Esophagus squamous epithelium (tissue), 5 donors: Measurements from ENCODE around the gene CYP4F12. TPM values are rescaled to one million over a fixed set of nuclear protein-coding genes. Genes with fewer than 3 reads are reported as not detected.

Experiments used
- DNase-seq: peaks from one replicate; lab custom pipeline; 2025; lab: John Stamatoyannopoulos, UW
- H3K27ac ChIP-seq, 4 donors: fragments of 200-600 bp; sonication (generic); one replicate each; pipeline ENCODE4 v1.5.1; 2016 to 2019; ENCODE audit warnings: mild to moderate bottlenecking in 1 of 4
- H3K27me3 ChIP-seq, 4 donors: fragments of 200-600 bp; sonication (generic); 1 replicate in 3 of 4; 2 replicates in 1 of 4; pipeline versions ENCODE4 v1.5.1 to v1.6.0; 2017 to 2021; ENCODE audit warnings: antibody characterized with exemption in 1 of 4
- H3K36me3 ChIP-seq, 3 donors: fragments of 200-600 bp; sonication (generic); one replicate each; pipeline ENCODE4 v1.5.1; 2016 to 2019
- H3K4me1 ChIP-seq, 3 donors: fragments of 200-600 bp; sonication (generic); one replicate each; pipeline ENCODE4 v1.5.1; 2017 to 2019
- H3K4me3 ChIP-seq, 4 donors: fragments of 200-600 bp; sonication (generic); 1 replicate in 3 of 4; 2 replicates in 1 of 4; pipeline ENCODE4 v1.5.1; 2016 to 2019; ENCODE audit warnings: mild to moderate bottlenecking in 2 of 4, moderate library complexity in 1 of 4
- H3K9me3 ChIP-seq, 3 donors: fragments of 200-600 bp; sonication (generic); one replicate each; pipeline ENCODE4 v1.5.1; 2016 to 2019
- POLR2A ChIP-seq, 4 donors: fragments of 450-650 bp; IDR thresholded peaks; one replicate each; pipeline ENCODE4 v1.6.1; 2017; ENCODE audit warnings: antibody characterized with exemption in 4 of 4, mild to moderate bottlenecking in 4 of 4, moderate library complexity in 3 of 4
- WGBS, 2 donors: methylation state at CpG; one replicate each; pipeline ENCODE4 v1.1.5; 2018; 5-methylcytosine and 5-hydroxymethylcytosine counted together
- intact Hi-C: fragments of 100-400 bp; cut with DNase I; formaldehyde crosslinking; loops from one replicate; pipeline ENCODE4 v1.15.0; 2022
- total RNA-seq, 4 donors: library from RNA; depleted of rRNA; stranded (reverse); fragments of >200 nt; gene quantifications; one replicate each; pipeline ENCODE4 v1.1.0, GENCODE V29; 2016
- TF ChIP-seq, protein P1 (sequence below), 6 experiments: fragments of 450-650 bp in 4 of 6; fragments of 200-600 bp in 2 of 6; sonication (generic) in 2 of 6; IDR thresholded peaks; one replicate each; pipeline ENCODE4 v1.5.1; 2016 to 2019; ENCODE audit warnings: antibody characterized with exemption in 6 of 6, mild to moderate bottlenecking in 4 of 6, moderate library complexity in 4 of 6
- donor health status: DM: yes; HTN: yes; CAD: no.

CYP4F12 gene
- total RNA-seq, 4 donors from 2014 or later = 34.5 to 79.3 (median 61.0) TPM

DNA sequence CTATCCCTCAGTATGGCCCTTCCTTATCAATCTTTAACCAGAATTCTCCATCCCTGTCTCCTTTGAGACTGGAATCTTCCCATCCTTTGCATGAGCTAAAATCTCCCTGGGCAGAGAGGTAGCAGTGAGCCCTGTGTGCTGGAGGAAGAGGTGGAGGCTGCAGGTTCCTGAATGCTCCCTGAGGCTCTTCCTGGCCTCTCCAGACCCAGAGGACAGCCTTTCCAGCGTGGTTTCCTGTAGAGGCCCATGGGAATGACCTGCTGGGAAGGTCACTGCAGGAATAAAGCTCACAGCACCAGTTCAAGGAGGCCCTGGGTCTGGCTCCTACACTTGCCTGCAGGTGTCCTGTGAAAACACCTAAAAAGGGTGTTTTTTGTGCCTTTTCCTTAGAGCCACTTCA is 59.5 kb downstream of the CYP4F12 start:
- WGBS, 2 donors = 14% methylated on average over 1 of the region's 1 CpG; no CpG with 5 or more reads in 1 of the 2 donors
- no peaks in the 10 kb centered on the region for H3K36me3 ChIP-seq
- H3K27ac ChIP-seq = no peak overlapping the region
- no peaks in the 10 kb centered on the region for H3K4me1 ChIP-seq
- DNase-seq = no peak
- peaks cover 0 to 11% (median 0%) of the 10 kb centered on the region in 4 donors for H3K27me3 ChIP-seq
- no peaks in the 10 kb centered on the region for H3K9me3 ChIP-seq
- TF ChIP-seq POLR2A (IDR thresholded peaks at IDR 0.05) = no peak
- TF ChIP-seq, protein P1, sequence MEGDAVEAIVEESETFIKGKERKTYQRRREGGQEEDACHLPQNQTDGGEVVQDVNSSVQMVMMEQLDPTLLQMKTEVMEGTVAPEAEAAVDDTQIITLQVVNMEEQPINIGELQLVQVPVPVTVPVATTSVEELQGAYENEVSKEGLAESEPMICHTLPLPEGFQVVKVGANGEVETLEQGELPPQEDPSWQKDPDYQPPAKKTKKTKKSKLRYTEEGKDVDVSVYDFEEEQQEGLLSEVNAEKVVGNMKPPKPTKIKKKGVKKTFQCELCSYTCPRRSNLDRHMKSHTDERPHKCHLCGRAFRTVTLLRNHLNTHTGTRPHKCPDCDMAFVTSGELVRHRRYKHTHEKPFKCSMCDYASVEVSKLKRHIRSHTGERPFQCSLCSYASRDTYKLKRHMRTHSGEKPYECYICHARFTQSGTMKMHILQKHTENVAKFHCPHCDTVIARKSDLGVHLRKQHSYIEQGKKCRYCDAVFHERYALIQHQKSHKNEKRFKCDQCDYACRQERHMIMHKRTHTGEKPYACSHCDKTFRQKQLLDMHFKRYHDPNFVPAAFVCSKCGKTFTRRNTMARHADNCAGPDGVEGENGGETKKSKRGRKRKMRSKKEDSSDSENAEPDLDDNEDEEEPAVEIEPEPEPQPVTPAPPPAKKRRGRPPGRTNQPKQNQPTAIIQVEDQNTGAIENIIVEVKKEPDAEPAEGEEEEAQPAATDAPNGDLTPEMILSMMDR (IDR thresholded peaks at IDR 0.05) = no peak
- no peak overlapping the region for H3K4me3 ChIP-seq
- intact Hi-C loops = no loop called here

DNA sequence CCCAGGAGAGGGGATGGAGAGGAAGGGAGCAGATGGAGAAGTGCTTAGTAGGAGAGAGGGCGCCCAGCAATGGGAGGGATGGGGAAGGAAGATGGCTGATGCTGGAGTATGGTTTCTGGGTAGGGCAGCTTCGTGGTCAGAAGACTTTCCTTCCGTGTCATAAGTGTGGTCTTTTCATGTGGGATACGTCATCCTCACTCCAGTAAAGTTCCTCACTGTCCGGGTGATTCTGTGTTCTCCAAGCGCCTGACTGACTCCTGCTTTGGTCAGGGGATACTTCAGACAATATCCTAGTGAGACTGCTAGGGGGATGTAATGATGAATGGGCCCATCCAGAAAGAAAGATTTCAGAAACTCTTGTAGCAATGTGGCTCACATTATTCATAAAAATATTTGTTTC is 61.0 kb downstream of the CYP4F12 start:
- Histone ChIP-seq H3K36me3 (no peaks in the 10 kb centered on the region), H3K4me3 (no peak overlapping the region), H3K4me1 (no peaks in the 10 kb centered on the region), H3K9me3 (no peaks in the 10 kb centered on the region), H3K27me3 (peaks cover 0 to 5% (median 0%) of the 10 kb centered on the region in 4 donors), H3K27ac (no peak overlapping the region)
- intact Hi-C loops = no loop called here
- TF ChIP-seq, protein P1 (IDR thresholded peaks at IDR 0.05) = no peak
- TF ChIP-seq POLR2A (IDR thresholded peaks at IDR 0.05) = no peak
- no peak for DNase-seq
- 55 to 66% methylated on average over 6 of the region's 6 CpGs for WGBS, 2 donors

DNA sequence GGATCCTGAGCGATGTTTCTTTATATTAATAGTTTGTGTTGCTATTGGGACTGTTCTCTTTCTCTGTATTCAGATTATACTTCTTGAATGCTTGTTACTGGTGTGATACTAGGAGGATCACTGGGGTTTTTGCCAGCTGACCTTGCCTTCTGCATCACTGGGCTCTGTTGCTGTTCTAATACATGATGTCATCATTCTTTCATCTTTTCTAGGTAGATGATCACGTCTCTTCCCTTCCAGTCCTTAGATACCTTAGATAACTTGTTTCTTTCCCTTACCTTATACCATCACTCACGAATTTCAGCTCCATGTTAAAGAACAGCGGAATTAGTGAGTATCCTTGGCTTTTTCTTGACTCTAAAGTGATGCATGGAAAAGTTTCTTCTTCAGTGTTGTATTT is 64.8 kb downstream of the CYP4F12 start, which contains the start of gene OR10H3:
Gene OR10H3 (plus strand): TSS at position 264 of the 400 bp plus-strand sequence. CDS start 3,408 bp downstream, outside the sequence.
- no peaks in the 10 kb centered on the region for H3K4me1 ChIP-seq
- intact Hi-C loops = no loop called here
- TF ChIP-seq POLR2A (IDR thresholded peaks at IDR 0.05) = no peak
- TF ChIP-seq, protein P1 (IDR thresholded peaks at IDR 0.05) = no peak
- no peak for DNase-seq
- no peaks in the 10 kb centered on the region for H3K36me3 ChIP-seq
- no peak within 1 kb of the TSS for H3K4me3 ChIP-seq
- peaks cover 0 to 9% (median 0%) of the 10 kb centered on the region in 4 donors for H3K27me3 ChIP-seq
- WGBS, 2 donors = 62 to 65% methylated on average over 4 of the region's 4 CpGs
- peaks cover 0 to 26% (median 8%) of the 10 kb centered on the region in 3 donors for H3K9me3 ChIP-seq
- no peak within 1 kb of the TSS for H3K27ac ChIP-seq

DNA sequence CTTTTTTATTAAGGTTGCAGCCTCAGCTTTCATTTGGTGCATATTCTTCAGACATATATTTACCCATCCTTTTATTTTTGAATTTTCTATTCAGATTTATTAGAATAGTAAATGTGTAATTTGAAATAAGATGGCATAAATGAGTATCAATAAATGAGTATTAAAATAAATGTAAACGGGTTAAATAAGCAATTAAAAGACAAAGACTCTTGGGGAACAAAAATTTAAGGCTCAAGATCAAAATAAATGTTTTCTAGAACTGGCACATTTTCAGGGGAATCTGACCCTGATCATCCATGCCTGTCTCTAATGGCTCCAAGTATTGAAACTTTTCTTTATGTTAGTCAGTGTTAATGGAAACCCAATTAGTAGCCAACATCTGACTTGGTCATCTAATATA is 67.9 kb downstream of the CYP4F12 start:
- 44 to 68% methylated on average over 1 of the region's 1 CpG for WGBS, 2 donors
- H3K36me3 ChIP-seq = no peaks in the 10 kb centered on the region
- H3K27ac ChIP-seq = no peak overlapping the region
- H3K9me3 ChIP-seq = peaks cover 0 to 26% (median 8%) of the 10 kb centered on the region in 3 donors
- peaks cover 0 to 22% (median 0%) of the 10 kb centered on the region in 4 donors for H3K27me3 ChIP-seq
- no peak for DNase-seq
- H3K4me3 ChIP-seq = no peak overlapping the region
- intact Hi-C loops = no loop called here
- no peaks in the 10 kb centered on the region for H3K4me1 ChIP-seq
- TF ChIP-seq, protein P1 (IDR thresholded peaks at IDR 0.05) = no peak
- no peak for TF ChIP-seq POLR2A (IDR thresholded peaks at IDR 0.05)

Other genes starting within 250 kb of the CYP4F12 start
- gene WIZ, start 223.1 kb upstream of the CYP4F12 start, total RNA-seq = 10 to 100 TPM; 17.2 to 36.5 (median 30.0) TPM
- 1 to 10 TPM; 2.2 to 5.7 (median 2.9) TPM for gene RASAL3, start 208.5 kb upstream of the CYP4F12 start, total RNA-seq
- not detected for gene PGLYRP2, start 193.6 kb upstream of the CYP4F12 start, total RNA-seq
- 10 to 100 TPM in 2 of 4 donors, 1 to 10 TPM in 2; 3.2 to 19.4 (median 11.1) TPM for gene CYP4F22, start 164.6 kb upstream of the CYP4F12 start, total RNA-seq
- not detected for gene CYP4F8, start 57.9 kb upstream of the CYP4F12 start, total RNA-seq
- 10 to 100 TPM; 31.2 to 86.2 (median 43.5) TPM for gene CYP4F3, start 32.2 kb upstream of the CYP4F12 start, total RNA-seq
- not detected for gene OR10H2, start 54.9 kb downstream of the CYP4F12 start, total RNA-seq
- gene OR10H3, start 64.9 kb downstream of the CYP4F12 start, total RNA-seq = not detected
- not detected for gene OR10H5, start 114.6 kb downstream of the CYP4F12 start, total RNA-seq
- not detected for gene OR10H1, start 142.6 kb downstream of the CYP4F12 start, total RNA-seq
- gene CYP4F2, start 225.0 kb downstream of the CYP4F12 start, total RNA-seq = under 1 TPM in 1 of 4 donors, not detected in 3; 0.19 TPM